ENCODE results near the gene SECISBP2. TPM values are rescaled to one million over a fixed set of nuclear protein-coding genes. Genes with fewer than 3 reads are reported as not detected.
A peak's percentile ranks its signal among the peaks of the same experiment; 100 is the strongest.

The SECISBP2 gene
- total and polyA plus RNA-seq, 2 of the 13 experiments (the other 11 are each of a cell fraction or from before 2014, with no cell fraction given) = 32.4 to 38.0 TPM

DNA sequence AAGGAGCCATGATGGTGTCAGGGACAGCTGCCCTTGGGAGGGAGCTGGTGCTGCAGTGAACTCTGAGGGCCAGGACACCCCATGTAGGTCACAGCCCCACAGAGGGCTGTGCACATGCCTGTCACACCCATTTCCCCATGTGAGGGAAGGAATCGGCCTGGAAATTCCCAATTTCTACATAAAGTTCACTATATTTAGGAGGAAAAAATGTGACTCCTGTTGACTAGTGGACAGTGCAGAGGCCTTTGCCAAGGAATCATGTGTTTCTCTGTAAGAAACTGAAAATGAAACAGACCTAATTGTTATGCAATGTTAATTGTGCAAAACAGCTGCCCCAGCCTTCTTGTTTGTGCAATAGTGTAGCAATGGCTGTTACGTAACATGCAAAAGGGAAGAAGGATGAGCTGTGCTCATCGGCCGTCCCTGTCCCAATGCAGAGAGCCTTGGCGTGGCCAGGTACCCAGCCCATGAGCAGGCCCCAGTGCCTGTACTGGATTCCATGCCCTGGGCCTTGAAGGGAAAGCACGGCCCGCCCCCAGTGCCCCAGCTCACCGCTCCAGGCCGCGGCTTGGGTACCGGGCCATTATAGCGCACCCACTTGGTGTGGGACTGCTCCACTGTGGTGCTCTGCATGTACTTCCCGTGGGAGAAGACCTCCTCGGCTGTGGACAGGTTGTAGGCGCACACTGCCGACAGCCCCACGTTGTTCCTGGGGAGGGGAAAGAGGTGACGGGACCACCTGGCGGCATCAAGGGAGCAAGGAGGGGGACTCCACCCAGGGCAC is 70.0 kb downstream of the SECISBP2 start (continued):
- TF ChIP-seq, protein P1, sequence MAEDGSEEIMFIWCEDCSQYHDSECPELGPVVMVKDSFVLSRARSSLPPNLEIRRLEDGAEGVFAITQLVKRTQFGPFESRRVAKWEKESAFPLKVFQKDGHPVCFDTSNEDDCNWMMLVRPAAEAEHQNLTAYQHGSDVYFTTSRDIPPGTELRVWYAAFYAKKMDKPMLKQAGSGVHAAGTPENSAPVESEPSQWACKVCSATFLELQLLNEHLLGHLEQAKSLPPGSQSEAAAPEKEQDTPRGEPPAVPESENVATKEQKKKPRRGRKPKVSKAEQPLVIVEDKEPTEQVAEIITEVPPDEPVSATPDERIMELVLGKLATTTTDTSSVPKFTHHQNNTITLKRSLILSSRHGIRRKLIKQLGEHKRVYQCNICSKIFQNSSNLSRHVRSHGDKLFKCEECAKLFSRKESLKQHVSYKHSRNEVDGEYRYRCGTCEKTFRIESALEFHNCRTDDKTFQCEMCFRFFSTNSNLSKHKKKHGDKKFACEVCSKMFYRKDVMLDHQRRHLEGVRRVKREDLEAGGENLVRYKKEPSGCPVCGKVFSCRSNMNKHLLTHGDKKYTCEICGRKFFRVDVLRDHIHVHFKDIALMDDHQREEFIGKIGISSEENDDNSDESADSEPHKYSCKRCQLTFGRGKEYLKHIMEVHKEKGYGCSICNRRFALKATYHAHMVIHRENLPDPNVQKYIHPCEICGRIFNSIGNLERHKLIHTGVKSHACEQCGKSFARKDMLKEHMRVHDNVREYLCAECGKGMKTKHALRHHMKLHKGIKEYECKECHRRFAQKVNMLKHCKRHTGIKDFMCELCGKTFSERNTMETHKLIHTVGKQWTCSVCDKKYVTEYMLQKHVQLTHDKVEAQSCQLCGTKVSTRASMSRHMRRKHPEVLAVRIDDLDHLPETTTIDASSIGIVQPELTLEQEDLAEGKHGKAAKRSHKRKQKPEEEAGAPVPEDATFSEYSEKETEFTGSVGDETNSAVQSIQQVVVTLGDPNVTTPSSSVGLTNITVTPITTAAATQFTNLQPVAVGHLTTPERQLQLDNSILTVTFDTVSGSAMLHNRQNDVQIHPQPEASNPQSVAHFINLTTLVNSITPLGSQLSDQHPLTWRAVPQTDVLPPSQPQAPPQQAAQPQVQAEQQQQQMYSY (CRISPR knock-in tag; IDR thresholded peaks at IDR 0.05) = no peak
- TF ChIP-seq ZNF530 (CRISPR knock-in tag; IDR thresholded peaks at IDR 0.05; ENCODE audit: low read depth) (no peak), HES4 (CRISPR knock-in tag; IDR thresholded peaks at IDR 0.05; ENCODE audit: borderline replicate concordance) (no peak), SALL2 (CRISPR knock-in tag; IDR thresholded peaks at IDR 0.05) (no peak), POLR2AphosphoS2 (IDR thresholded peaks at IDR 0.05; ENCODE audit: low read depth, low read length) (no peak), SOX5 (CRISPR knock-in tag; IDR thresholded peaks at IDR 0.05; ENCODE audit: borderline replicate concordance) (peak; percentile 61; the same call in 1 of the 2 replicates), GATA4 (IDR thresholded peaks at IDR 0.05; ENCODE audit: borderline replicate concordance, low read depth) (no peak), ZBTB33 (CRISPR knock-in tag; IDR thresholded peaks at IDR 0.05) (peak; percentile 37; the same call in 1 of the 2 replicates), FOXA3 (CRISPR knock-in tag; IDR thresholded peaks at IDR 0.05) (peak; percentile 66; the same call in 1 of the 2 replicates), ZFP90 (CRISPR knock-in tag; IDR thresholded peaks at IDR 0.05; ENCODE audit: borderline replicate concordance) (no peak), FOXA1 (IDR thresholded peaks at IDR 0.05) (no peak), FOXA1 (CRISPR knock-in tag; IDR thresholded peaks at IDR 0.05) (peak; percentile 20; the same call in 1 of the 2 replicates), NONO (IDR thresholded peaks at IDR 0.05) (no peak), NONO (CRISPR knock-in tag; conservative IDR thresholded peaks at IDR 0.05) (no peak), RARA (CRISPR knock-in tag; IDR thresholded peaks at IDR 0.05) (peak; percentile 40; the same call in 1 of the 2 replicates), NCOR1 (IDR thresholded peaks at IDR 0.05; ENCODE audit: borderline replicate concordance, low read length) (0 out of 2 replicates have a peak, but pooled peaks have one; percentile 48)
- TF ChIP-seq, protein P2, sequence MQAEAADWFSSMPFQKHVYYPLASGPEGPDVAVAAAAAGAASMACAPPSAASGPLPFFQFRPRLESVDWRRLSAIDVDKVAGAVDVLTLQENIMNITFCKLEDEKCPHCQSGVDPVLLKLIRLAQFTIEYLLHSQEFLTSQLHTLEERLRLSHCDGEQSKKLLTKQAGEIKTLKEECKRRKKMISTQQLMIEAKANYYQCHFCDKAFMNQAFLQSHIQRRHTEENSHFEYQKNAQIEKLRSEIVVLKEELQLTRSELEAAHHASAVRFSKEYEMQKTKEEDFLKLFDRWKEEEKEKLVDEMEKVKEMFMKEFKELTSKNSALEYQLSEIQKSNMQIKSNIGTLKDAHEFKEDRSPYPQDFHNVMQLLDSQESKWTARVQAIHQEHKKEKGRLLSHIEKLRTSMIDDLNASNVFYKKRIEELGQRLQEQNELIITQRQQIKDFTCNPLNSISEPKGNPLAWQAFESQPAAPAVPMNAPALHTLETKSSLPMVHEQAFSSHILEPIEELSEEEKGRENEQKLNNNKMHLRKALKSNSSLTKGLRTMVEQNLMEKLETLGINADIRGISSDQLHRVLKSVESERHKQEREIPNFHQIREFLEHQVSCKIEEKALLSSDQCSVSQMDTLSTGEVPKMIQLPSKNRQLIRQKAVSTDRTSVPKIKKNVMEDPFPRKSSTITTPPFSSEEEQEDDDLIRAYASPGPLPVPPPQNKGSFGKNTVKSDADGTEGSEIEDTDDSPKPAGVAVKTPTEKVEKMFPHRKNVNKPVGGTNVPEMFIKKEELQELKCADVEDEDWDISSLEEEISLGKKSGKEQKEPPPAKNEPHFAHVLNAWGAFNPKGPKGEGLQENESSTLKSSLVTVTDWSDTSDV (CRISPR knock-in tag; IDR thresholded peaks at IDR 0.05) = no peak
- TF ChIP-seq, protein P3, sequence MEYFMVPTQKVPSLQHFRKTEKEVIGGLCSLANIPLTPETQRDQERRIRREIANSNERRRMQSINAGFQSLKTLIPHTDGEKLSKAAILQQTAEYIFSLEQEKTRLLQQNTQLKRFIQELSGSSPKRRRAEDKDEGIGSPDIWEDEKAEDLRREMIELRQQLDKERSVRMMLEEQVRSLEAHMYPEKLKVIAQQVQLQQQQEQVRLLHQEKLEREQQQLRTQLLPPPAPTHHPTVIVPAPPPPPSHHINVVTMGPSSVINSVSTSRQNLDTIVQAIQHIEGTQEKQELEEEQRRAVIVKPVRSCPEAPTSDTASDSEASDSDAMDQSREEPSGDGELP (IDR thresholded peaks at IDR 0.05; ENCODE audit: borderline replicate concordance, low read depth) = peak; percentile 87
- TF ChIP-seq, protein P4, sequence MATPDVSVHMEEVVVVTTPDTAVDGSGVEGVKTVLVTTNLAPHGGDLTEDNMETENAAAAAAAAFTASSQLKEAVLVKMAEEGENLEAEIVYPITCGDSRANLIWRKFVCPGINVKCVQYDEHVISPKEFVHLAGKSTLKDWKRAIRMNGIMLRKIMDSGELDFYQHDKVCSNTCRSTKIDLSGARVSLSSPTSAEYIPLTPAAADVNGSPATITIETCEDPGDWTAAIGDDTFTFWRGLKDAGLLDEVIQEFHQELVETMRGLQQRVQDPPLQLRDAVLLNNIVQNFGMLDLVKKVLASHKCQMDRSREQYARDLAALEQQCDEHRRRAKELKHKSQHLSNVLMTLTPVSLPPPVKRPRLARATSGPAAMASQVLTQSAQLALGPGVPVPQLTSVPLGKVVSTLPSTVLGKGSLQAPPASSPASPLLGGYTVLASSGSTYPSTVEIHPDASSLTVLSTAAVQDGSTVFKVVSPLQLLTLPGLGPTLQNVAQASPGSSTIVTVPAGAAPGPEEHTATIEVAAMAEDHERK (CRISPR knock-in tag; IDR thresholded peaks at IDR 0.05; ENCODE audit: low read depth) = no peak
